NCI-H526 (cell line): Measurements from ENCODE around the gene FUT6.
A peak's percentile ranks its signal among the peaks of the same experiment; 100 is the strongest.

Experiments
- DNase-seq, 2 experiments: peaks; one replicate each; lab custom pipeline; 2025; lab: John Stamatoyannopoulos, UW

FUT6 gene

DNA sequence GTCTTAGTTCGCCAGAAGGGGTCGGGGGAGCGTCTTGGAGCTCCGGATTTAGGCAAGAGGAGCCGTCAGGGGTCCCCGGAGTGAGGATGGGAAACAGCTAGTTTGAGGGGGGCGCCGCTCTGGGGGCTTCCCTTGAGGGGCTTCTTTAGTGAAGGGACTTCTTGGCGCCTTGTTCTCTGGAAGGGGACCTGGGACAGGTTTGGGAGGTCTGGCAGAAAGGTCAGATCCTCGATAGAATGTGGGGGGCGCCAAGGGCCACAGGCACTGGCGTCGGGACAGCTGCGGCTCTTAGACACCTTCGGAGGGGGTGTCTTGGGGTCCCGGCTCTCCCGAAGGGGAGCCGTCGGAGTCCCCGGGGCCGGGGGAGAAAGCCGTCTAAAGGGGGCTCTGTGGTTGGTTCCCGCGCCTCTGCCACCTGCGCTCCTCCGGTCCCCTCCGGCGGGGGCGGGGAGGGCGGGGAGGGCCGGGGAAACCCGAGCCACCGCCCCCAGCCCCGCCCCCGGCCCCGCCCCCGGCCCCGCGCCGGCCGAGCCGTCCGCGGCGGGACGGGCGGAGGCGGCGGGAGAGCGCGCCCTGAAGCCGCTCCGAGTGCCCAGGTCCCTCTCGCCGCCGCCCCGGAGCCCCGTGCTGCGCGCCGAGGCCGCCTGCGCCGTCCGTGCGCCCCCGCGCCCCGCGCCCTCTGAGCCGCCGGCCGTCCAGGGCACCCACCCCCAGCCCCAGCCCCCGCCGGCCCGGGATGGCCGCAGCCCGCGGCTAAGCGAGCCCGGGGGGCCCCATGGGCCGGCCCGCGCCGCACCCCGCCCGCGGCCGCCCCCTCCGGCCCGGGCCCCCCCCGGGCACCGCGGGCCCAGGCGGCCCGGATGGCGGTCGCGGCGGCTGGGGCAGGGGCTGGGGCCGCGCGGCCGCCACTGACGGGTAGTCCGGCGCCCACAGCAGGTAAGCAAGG lies 34.7 kb downstream of the FUT6 start, which contains the start of gene NRTN:
NRTN (plus strand) TSS at position 552 of the 946 bp plus-strand sequence. CDS start 19,099 bp downstream, outside the sequence.
- DNase-seq: peak in 1 of 2 experiments; percentile 44

DNA sequence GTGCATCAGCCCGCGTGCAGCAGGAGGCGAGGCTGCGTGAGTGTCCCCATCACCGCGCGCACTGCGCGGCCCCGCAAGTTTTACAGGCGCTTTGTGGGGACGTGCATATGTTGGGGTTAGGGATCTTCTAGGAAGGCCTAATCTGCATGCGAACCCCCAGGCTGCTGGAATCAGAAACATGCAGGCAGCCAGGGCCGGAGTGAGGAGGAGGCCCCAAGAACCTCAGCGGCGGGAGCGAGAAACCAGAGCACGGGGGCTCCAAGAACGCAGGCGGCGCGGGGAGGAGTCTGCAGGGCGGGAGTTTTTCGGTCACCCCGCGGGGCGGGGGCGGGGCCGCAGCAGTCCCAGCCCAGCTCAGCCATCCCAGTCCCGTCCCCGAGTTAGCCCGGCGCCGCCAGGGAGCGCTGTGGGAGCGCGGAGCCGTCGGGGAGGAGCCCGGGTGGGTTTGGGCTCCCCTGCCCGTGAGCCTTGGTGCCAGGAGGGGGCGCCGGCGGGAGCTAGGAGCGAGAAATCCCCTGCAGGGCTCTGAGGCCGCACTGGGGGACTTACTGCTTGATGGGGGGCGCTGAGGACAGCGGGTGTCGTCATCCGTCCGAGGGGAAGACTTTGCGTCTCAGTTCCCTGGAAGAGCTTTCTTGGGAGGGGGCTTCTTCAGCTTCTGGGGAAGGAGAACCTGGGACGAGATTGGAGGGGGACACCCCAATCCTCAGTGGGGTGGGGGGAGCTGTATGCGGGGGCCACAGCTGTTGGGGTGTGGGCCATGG lies 35.6 kb downstream of the FUT6 start:
- peak; percentile 50 to 87 for DNase-seq

GRCh38 chr19:5803441-5803751 lies 36.1 kb downstream of the FUT6 start:
- no peak for DNase-seq

GRCh38 chr19:5801796-5802619 lies 37.5 kb downstream of the FUT6 start:
- DNase-seq: peak; percentile 20 to 30

GRCh38 chr19:5800361-5801270 lies 38.9 kb downstream of the FUT6 start:
- DNase-seq: no peak

GRCh38 chr19:5799247-5800241 lies 40.0 kb downstream of the FUT6 start:
- DNase-seq: no peak

DNA sequence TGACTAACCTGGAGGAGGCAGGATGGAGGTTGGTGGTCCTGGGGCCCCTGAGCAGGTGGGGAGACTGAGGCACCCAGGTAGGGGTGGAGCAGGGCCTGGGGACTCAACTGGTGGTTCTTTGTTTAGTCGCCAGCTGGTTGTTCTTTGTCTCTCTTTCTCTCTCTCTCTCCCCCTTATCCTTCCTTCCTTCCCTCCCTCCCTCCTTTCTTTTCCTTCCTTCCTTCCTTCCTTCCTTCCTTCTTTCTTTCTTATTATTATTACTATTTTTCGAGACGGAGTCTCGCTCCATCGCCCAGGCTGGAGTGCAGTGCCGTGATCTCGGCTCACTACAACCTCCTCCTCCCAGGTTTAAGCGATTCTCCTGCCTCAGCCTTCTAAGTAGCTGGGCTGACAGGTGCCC lies 41.3 kb downstream of the FUT6 start:
- no peak for DNase-seq

- DNase-seq: no peak
Measured at GRCh38 chr19:5795382-5795919, 44.1 kb downstream of the FUT6 start.

GRCh38 chr19:5793188-5793587 lies 46.3 kb downstream of the FUT6 start:
- no peak for DNase-seq

DNA sequence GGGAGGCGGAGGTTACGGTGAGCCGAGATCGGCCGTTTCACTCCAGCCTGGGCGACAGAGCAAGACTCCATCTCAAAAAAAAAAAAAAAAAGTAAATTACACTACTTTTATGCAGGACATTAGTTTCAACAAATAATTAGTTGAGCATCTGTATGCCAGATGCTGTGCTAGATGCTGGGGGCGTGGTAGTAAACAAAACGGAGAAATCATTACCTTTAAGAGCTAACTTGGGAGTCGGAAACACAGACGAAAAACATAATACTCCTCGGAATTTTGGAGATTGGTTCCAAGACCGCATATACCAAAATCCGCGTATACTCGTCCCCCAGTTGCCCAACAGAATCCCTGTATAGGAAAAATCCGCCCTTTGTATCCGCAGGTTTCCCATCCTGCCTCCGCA lies 47.3 kb downstream of the FUT6 start:
- no peak for DNase-seq

DNA sequence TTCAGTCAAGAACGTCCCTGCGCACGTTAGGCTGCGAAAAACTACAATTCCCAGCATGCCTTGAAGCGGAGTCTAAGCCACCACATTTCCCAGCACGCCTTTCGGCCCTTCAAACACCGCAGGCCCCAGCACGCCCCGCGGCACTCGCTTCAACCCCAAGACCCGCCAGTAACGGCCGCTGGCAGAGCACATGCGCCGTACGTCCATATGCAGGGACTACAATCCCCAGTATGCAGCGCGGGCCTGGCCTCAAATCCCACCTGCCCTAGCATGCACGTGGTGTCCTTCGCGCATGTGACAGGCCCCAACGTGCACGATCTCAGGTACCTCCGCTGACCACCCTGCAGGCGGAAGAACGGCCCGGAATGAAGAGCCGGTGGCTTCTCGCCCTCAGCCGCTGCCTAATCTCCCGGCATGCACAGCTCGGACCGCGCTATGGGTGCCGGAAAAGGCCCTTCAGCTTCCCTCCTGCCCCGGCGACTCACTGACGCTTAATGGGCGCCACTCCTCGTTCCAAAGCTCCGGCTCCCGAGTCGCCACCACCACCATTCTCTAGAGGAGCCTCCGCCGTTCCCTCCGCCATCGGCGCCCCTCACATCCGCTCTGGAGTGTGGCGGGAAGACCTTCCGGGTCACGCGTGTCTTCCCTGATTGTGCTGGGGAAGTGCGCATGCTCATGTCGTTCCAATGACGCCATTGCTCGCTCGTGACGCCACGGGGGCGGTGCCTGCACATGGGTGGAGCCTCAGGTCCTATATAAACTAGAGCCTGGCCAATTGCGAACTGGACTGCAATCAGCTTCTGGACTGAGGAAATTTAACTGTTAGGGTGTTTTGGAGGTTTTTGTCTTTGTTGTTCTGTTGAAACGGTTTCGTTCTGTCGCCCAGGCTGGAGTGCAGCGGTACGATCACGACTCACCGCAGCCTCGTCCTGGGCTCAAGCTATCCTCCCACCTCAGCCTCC lies 48.7 kb downstream of the FUT6 start, which contains the start of gene DUS3L:
DUS3L (minus strand) TSS at position 605 of the 962 bp plus-strand sequence; CDS start at position 583, 22 bp downstream.
- peak; percentile 95 to 96 for DNase-seq

GRCh38 chr19:5789886-5790558 lies 49.5 kb downstream of the FUT6 start:
- no peak for DNase-seq

DNA sequence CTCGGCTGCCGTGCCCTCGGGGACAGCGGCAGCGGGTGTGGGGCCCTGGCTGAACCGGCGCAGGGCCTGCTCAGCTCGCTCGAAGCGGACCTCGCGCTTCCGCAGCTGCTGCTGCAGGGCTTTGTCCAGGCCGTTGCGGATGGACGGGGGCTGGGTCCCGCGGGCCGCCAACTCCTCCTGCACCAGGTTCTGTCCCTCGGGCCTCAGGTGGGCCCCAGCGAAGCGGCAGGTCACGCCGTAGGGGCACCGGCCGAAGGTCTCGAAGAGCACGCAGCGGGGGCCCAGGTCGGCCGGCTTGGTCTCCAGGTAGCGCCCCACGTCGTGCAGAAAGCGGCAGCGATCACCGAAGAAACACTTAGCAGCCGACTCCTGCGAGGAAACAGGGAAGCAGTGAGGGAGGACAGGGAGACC lies 50.1 kb downstream of the FUT6 start:
- DNase-seq: no peak

- DNase-seq: no peak
Measured at GRCh38 chr19:5788422-5788821, 51.1 kb downstream of the FUT6 start.

GRCh38 chr19:5787409-5788182 lies 51.9 kb downstream of the FUT6 start:
- DNase-seq: no peak

- DNase-seq: no peak
Measured at GRCh38 chr19:5786593-5787408, 52.7 kb downstream of the FUT6 start.
